Measurements from ENCODE around the gene TERB1.

DNA sequence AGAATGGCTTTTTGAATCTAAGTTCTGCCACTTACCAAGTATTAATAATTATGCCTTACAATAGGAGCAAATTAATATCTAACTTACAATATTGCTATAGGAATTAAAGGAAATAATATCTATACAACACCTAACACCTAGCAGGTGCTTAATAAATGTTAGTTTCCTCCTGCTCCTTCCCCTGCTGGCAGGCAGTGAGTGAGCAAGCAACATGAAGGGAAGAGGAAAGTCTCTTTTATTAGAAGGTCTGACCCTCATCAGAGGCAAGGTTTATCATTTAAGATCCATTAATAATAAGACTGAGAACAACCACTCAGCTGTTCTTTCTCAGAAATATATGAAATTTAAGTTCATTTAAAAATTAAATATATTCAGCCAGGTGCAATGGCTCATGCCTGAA, 43.3 kb downstream of the TERB1 start:
- TF ChIP-seq CTCF (IDR thresholded peaks at IDR 0.05) (no peak), POLR2A (IDR thresholded peaks at IDR 0.05) (no peak)

Data from lower leg skin (tissue), 3 donors.